SK-N-SH (cell line): ENCODE data around the gene SKI. TPM values are rescaled to one million over a fixed set of nuclear protein-coding genes. Genes with fewer than 3 reads are reported as not detected.

Source experiments
- CTCF ChIA-PET: fragments of 300-600, 350-600 bp; formaldehyde crosslinking; extraction: SDS; loops from one replicate; lab custom pipeline; 2021; lab: Yijun Ruan, JAX
- POLR2A ChIA-PET: fragments of 350-600 bp; sonication (Branson Sonifier 250); formaldehyde crosslinking; extraction: SDS; loops from one replicate; lab custom pipeline; 2020; ENCODE audit warnings: antibody characterized with exemption, inconsistent platforms; lab: Yijun Ruan, JAX
- DNase-seq: peaks from one replicate; pipeline ENCODE4 v3.0.0; 2012
- H2AFZ ChIP-seq: fragments of 200-600 bp; sonication (generic); 2 replicates; pipeline ENCODE4 v1.8.1; 2016; ENCODE audit warnings: antibody characterized with exemption, mild to moderate bottlenecking, low read depth
- H3F3A ChIP-seq: fragments of 200-600 bp; sonication (generic); replicated peaks from 2 replicates; pipeline ENCODE3; 2016; ENCODE audit warnings: antibody characterized with exemption, mild to moderate bottlenecking; ENCODE audit not compliant: insufficient read depth
- H3K27ac ChIP-seq, 2 experiments: fragments of 200-500 bp in 1 of 2; fragments of 200-600 bp in 1 of 2; sonication (Bioruptor generic) in 1 of 2; sonication (generic), shearing (Covaris generic) in 1 of 2; 2 replicates each; pipeline versions ENCODE4 v1.5.1 to v1.6.1; 2014 to 2016; ENCODE audit warnings: low read depth in 2 of 2, inconsistent platforms in 1 of 2, low read length in 1 of 2, mild to moderate bottlenecking in 1 of 2, mixed read lengths in 1 of 2
- H3K27me3 ChIP-seq: fragments of 200-600 bp; sonication (generic), shearing (Covaris generic); 2 replicates; pipeline ENCODE4 v1.6.1; 2016; ENCODE audit warnings: mixed run types; ENCODE audit not compliant: insufficient read depth
- H3K36me3 ChIP-seq, 2 experiments: fragments of 200-500 bp in 1 of 2; fragments of 200-600 bp in 1 of 2; sonication (Bioruptor generic) in 1 of 2; sonication (generic) in 1 of 2; replicated peaks in 1 of 2; 2 replicates each; pipeline versions ENCODE3 to v1.5.1; 2014 to 2016; ENCODE audit warnings: low read length in 1 of 2, mild to moderate bottlenecking in 1 of 2; ENCODE audit not compliant: insufficient read depth in 2 of 2, control insufficient read depth in 1 of 2
- H3K4me1 ChIP-seq, 2 experiments: fragments of 200-500 bp in 1 of 2; fragments of 200-600 bp in 1 of 2; sonication (Bioruptor generic) in 1 of 2; sonication (generic), shearing (Covaris generic) in 1 of 2; 2 replicates each; pipeline versions ENCODE4 v1.5.1 to v1.6.1; 2014 to 2016; ENCODE audit warnings: low read depth in 1 of 2, low read length in 1 of 2, mixed run types in 1 of 2; ENCODE audit not compliant: insufficient read depth in 2 of 2, control insufficient read depth in 1 of 2
- H3K4me2 ChIP-seq: fragments of 200-600 bp; sonication (generic), shearing (Covaris generic); 2 replicates; pipeline ENCODE4 v1.6.1; 2017; ENCODE audit warnings: mixed run types
- H3K4me3 ChIP-seq, 2 experiments: fragments of 200-500 bp in 1 of 2; fragments of 200-600 bp in 1 of 2; sonication (Bioruptor generic) in 1 of 2; sonication (generic), shearing (Covaris generic) in 1 of 2; 2 replicates each; pipeline versions ENCODE4 v1.5.1 to v1.8.1; 2014 to 2016; ENCODE audit warnings: low read depth in 2 of 2, inconsistent platforms in 1 of 2, low read length in 1 of 2, mild to moderate bottlenecking in 1 of 2, mixed read lengths in 1 of 2, moderate library complexity in 1 of 2
- H3K79me2 ChIP-seq: fragments of 200-600 bp; sonication (generic); 2 replicates; pipeline ENCODE4 v1.8.1; 2017; ENCODE audit warnings: mild to moderate bottlenecking; ENCODE audit not compliant: insufficient read depth
- H3K9ac ChIP-seq: fragments of 200-600 bp; sonication (generic); 2 replicates; pipeline ENCODE4 v1.6.1; 2017; ENCODE audit warnings: mixed run types
- H3K9me2 ChIP-seq: fragments of 200-600 bp; sonication (generic); 2 replicates; pipeline ENCODE4 v1.6.1; 2017; ENCODE audit warnings: mixed run types
- H3K9me3 ChIP-seq: fragments of 200-600 bp; sonication (generic); 2 replicates; pipeline ENCODE4 v1.6.1; 2017; ENCODE audit warnings: mixed run types, mild to moderate bottlenecking, moderate library complexity
- H4K20me1 ChIP-seq: fragments of 200-600 bp; sonication (generic); 2 replicates; pipeline ENCODE4 v1.6.1; 2017; ENCODE audit warnings: mild to moderate bottlenecking, mixed run types; ENCODE audit not compliant: insufficient read depth
- CHD2 ChIP-seq: fragments of 150-350 bp; IDR thresholded peaks from 2 replicates; pipeline ENCODE4 v1.6.1; 2018; ENCODE audit warnings: low read length; ENCODE audit not compliant: partially characterized antibody
- GABPA ChIP-seq: IDR thresholded peaks from 2 replicates; pipeline ENCODE4 v1.4.0; 2012; ENCODE audit warnings: low read depth, mild to moderate bottlenecking
- GATA2 ChIP-seq: sonication (generic); formaldehyde crosslinking; IDR thresholded peaks from 2 replicates; pipeline ENCODE4 v1.5.0; 2020; ENCODE audit warnings: mild to moderate bottlenecking, missing genetic modification reagents
- IRF3 ChIP-seq: fragments of 150-350 bp; IDR thresholded peaks from 2 replicates; pipeline ENCODE4 v1.6.1; 2016; ENCODE audit warnings: mild to moderate bottlenecking, low read depth, low read length
- MAX ChIP-seq: IDR thresholded peaks from 2 replicates; pipeline ENCODE4 v1.4.0; 2012; ENCODE audit warnings: low read depth
- NRF1 ChIP-seq: IDR thresholded peaks from 2 replicates; pipeline ENCODE4 v1.6.1; 2012; ENCODE audit warnings: low read depth, mild to moderate bottlenecking, low read length
- PBX3 ChIP-seq: IDR thresholded peaks from 2 replicates; pipeline ENCODE4; 2012
- RFX5 ChIP-seq: IDR thresholded peaks from 2 replicates; pipeline ENCODE4 v1.6.1; 2012; ENCODE audit warnings: mild to moderate bottlenecking, improper control_type of control experiment, low read length
- SIN3A ChIP-seq: IDR thresholded peaks from 2 replicates; pipeline ENCODE4 v1.6.1; 2012; ENCODE audit warnings: low read depth, mild to moderate bottlenecking, low read length, moderate library complexity, borderline replicate concordance
- TCF12 ChIP-seq: IDR thresholded peaks from 2 replicates; pipeline ENCODE4 v1.4.0; 2012
- WGBS: methylation state at CpG from one replicate; pipeline ENCODE4 v1.1.6; 2017; ENCODE audit warnings: low lambda C conversion rate; 5-methylcytosine and 5-hydroxymethylcytosine counted together
- polyA plus RNA-seq, 3 experiments: library from polyadenylated mRNA; depleted of rRNA; stranded (reverse); fragments of >200 nt; gene quantifications; 2 replicates each; pipeline ENCODE4 v1.2.3, GENCODE V29; 2012

Gene SKI
- polyA plus RNA-seq, 1 of the 3 experiments (the other 2 are of a cell fraction), result 7.2 TPM

- H2AFZ ChIP-seq, result no peak overlapping the region
- H3K9me3 ChIP-seq, result no peaks in the 10 kb centered on the region
- H3F3A ChIP-seq, result no peaks in the 10 kb centered on the region
- H3K27me3 ChIP-seq, result no peaks in the 10 kb centered on the region
- H3K79me2 ChIP-seq, result peaks cover 99% of the 10 kb centered on the region
- peaks cover 98% of the 10 kb centered on the region for H4K20me1 ChIP-seq
- peak overlapping the region in 1 of 2 experiments; percentile 83; a peak in 1 of 4 replicates for H3K27ac ChIP-seq
- H3K36me3 ChIP-seq, result no peaks in the 10 kb centered on the region
- H3K9me2 ChIP-seq, result no peaks in the 10 kb centered on the region
- 92% methylated on average over 21 of the region's 35 CpGs for WGBS
- DNase-seq, result no peak
- no peak overlapping the region for H3K4me2 ChIP-seq
- TF ChIP-seq TCF12 (no peak), CHD2 (no peak), NRF1 (no peak), PBX3 (no peak), MAX (no peak), IRF3 (no peak), RFX5 (no peak), GATA2 (CRISPR knock-in tag) (no peak), GABPA (no peak)
- TF ChIP-seq, all 33 proteins: peak for 0
- POLR2A ChIA-PET, result no interaction called here
- Histone ChIP-seq H3K9ac (no peak overlapping the region), H3K4me3 (no peak overlapping the region), H3K4me1 (peaks cover 0 to 61% of the 10 kb centered on the region in 2 experiments; a peak in 1 of 4 replicates)
- CTCF ChIA-PET, result interaction anchor here (2.4 kb wide), 1 partner anchor 18 kb away, joined by 11 read pairs; no protein-coding TSS in a partner anchor
Observed at GRCh38 chr1:2297246-2298011, 69.3 kb downstream of the SKI start.

- no peak overlapping the region for H3K4me2 ChIP-seq
- no peak overlapping the region for H2AFZ ChIP-seq
- H3K79me2 ChIP-seq, result peaks cover 89% of the 10 kb centered on the region
- peak overlapping the region in 1 of 2 experiments; percentile 83; a peak in 2 of 4 replicates for H3K27ac ChIP-seq
- H3K4me3 ChIP-seq, result no peak overlapping the region
- CTCF ChIA-PET, result interaction anchor here (1.0 to 2.8 kb wide), 4 partner anchors 10 to 83 kb away, joined by 3 to 11 read pairs (median 6); no protein-coding TSS in a partner anchor
- H3K9me3 ChIP-seq, result no peaks in the 10 kb centered on the region
- no peak overlapping the region for H3K9ac ChIP-seq
- peaks cover 94% of the 10 kb centered on the region for H4K20me1 ChIP-seq
- TF ChIP-seq GABPA, result no peak
- no peak for TF ChIP-seq SIN3A
- no peak for TF ChIP-seq MAX
- DNase-seq, result no peak
- POLR2A ChIA-PET, result interaction anchor here (0.6 to 1.0 kb wide), 2 partner anchors 29 to 38 kb away, joined by 3 read pairs; no protein-coding TSS in a partner anchor
- H3K27me3 ChIP-seq, result no peaks in the 10 kb centered on the region
- H3K4me1 ChIP-seq, result peaks cover 0 to 59% of the 10 kb centered on the region in 2 experiments; a peak in 1 of 4 replicates
- peaks cover 0 to 6% of the 10 kb centered on the region in 2 experiments for H3K36me3 ChIP-seq
- no peaks in the 10 kb centered on the region for H3F3A ChIP-seq
- H3K9me2 ChIP-seq, result no peaks in the 10 kb centered on the region
- WGBS, result 96% methylated on average over 9 of the region's 12 CpGs
Observed at GRCh38 chr1:2298685-2299084, 70.6 kb downstream of the SKI start.
